Measurements from ENCODE around the gene AKAP8L. TPM values are rescaled to one million over a fixed set of nuclear protein-coding genes. Genes with fewer than 3 reads are reported as not detected.

AKAP8L gene, protein sequence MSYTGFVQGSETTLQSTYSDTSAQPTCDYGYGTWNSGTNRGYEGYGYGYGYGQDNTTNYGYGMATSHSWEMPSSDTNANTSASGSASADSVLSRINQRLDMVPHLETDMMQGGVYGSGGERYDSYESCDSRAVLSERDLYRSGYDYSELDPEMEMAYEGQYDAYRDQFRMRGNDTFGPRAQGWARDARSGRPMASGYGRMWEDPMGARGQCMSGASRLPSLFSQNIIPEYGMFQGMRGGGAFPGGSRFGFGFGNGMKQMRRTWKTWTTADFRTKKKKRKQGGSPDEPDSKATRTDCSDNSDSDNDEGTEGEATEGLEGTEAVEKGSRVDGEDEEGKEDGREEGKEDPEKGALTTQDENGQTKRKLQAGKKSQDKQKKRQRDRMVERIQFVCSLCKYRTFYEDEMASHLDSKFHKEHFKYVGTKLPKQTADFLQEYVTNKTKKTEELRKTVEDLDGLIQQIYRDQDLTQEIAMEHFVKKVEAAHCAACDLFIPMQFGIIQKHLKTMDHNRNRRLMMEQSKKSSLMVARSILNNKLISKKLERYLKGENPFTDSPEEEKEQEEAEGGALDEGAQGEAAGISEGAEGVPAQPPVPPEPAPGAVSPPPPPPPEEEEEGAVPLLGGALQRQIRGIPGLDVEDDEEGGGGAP
- 10 to 100 TPM; 52.8 to 87.8 (median 69.4) TPM for total RNA-seq

DNA sequence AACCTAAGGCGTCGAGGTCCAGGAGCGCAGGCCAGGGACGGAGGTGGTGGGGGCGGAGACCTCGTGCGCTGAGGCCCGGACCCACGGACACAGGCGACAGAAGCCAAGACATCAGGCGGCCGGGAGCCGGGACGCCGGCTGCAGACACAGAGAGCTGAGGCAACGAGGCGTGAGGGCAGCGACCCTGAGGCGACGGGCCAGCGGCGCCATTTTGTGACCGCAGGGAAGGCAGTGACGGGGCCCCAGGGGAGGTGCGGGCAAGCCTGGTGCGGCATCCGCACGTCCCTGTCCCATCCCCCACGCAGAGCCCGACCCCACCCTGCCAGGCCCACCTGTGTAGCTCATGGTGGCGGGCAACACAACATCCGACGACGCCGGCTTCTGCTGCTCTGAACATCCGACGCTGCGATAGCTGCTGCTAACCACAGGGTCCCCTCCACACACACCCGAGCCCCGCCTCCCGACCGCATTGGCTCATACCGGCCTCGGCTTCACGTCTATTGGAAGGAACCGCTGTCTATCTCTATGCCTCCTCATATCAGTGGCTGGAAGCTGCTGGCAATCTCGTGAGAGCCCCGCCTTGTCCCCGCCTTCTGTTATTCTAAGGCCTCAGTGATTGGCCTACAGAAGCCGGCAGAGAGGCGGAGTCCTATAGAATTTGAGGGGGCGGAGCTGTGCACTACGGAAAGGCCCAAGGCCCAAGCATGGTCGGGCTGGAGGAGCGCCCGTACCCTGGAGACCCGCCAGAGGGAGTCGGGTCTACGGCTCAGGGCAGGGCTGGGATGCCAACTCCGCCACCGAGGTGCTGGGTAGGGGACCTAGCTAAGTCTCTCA lies at the start of gene AKAP8L:
AKAP8L (minus strand) TSS at position 410 of the 834 bp plus-strand sequence; CDS start at position 345, 65 bp downstream.
- peak within 1 kb of the TSS; percentile 93 to 97 (median 96) for H3K4me3 ChIP-seq
- H3K4me1 ChIP-seq: peaks cover 40 to 53% (median 50%) of the 10 kb centered on the region in 4 donors
- TF ChIP-seq EP300 (IDR thresholded peaks at IDR 0.05) (no peak), POLR2A (IDR thresholded peaks at IDR 0.05; ENCODE audit: low read depth) (peak; percentile 91), POLR2AphosphoS5 (IDR thresholded peaks at IDR 0.05) (peak; percentile 90 to 98)
- TF ChIP-seq, protein P1, sequence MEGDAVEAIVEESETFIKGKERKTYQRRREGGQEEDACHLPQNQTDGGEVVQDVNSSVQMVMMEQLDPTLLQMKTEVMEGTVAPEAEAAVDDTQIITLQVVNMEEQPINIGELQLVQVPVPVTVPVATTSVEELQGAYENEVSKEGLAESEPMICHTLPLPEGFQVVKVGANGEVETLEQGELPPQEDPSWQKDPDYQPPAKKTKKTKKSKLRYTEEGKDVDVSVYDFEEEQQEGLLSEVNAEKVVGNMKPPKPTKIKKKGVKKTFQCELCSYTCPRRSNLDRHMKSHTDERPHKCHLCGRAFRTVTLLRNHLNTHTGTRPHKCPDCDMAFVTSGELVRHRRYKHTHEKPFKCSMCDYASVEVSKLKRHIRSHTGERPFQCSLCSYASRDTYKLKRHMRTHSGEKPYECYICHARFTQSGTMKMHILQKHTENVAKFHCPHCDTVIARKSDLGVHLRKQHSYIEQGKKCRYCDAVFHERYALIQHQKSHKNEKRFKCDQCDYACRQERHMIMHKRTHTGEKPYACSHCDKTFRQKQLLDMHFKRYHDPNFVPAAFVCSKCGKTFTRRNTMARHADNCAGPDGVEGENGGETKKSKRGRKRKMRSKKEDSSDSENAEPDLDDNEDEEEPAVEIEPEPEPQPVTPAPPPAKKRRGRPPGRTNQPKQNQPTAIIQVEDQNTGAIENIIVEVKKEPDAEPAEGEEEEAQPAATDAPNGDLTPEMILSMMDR (IDR thresholded peaks at IDR 0.05): peak; percentile 25 to 61 (median 57)
- peak; percentile 100 for DNase-seq (ENCODE audit: extremely low spot score)
- no peaks in the 10 kb centered on the region for H3K27me3 ChIP-seq
- H3K36me3 ChIP-seq: peaks cover 18 to 29% (median 23%) of the 10 kb centered on the region in 4 donors
- H3K9me3 ChIP-seq: peaks cover 0 to 6% (median 2%) of the 10 kb centered on the region in 4 donors
- intact Hi-C loops (cut with DNase I): no loop called here
- H3K27ac ChIP-seq (replicated peaks in 1 of 4): peak within 1 kb of the TSS; percentile 89 to 95 (median 91)
- 1% methylated on average over 15 of the region's 61 CpGs for WGBS

GRCh38 chr19:15467734-15468214 lies 49.0 kb upstream of the AKAP8L start:
- peaks cover 0 to 87% (median 28%) of the 10 kb centered on the region in 4 donors for H3K27me3 ChIP-seq
- H3K36me3 ChIP-seq: no peaks in the 10 kb centered on the region
- no peak overlapping the region for H3K4me3 ChIP-seq
- TF ChIP-seq POLR2A (IDR thresholded peaks at IDR 0.05; ENCODE audit: low read depth) (no peak), EP300 (IDR thresholded peaks at IDR 0.05) (no peak), POLR2AphosphoS5 (IDR thresholded peaks at IDR 0.05) (no peak)
- TF ChIP-seq, protein P1 (IDR thresholded peaks at IDR 0.05): no peak
- intact Hi-C loops (cut with DNase I): no loop called here
- WGBS: 73% methylated on average over 6 of the region's 6 CpGs
- peaks cover 7 to 15% (median 12%) of the 10 kb centered on the region in 4 donors for H3K4me1 ChIP-seq
- no peak for DNase-seq (ENCODE audit: extremely low spot score)
- H3K27ac ChIP-seq (replicated peaks in 1 of 4): no peak overlapping the region
- no peaks in the 10 kb centered on the region for H3K9me3 ChIP-seq

DNA sequence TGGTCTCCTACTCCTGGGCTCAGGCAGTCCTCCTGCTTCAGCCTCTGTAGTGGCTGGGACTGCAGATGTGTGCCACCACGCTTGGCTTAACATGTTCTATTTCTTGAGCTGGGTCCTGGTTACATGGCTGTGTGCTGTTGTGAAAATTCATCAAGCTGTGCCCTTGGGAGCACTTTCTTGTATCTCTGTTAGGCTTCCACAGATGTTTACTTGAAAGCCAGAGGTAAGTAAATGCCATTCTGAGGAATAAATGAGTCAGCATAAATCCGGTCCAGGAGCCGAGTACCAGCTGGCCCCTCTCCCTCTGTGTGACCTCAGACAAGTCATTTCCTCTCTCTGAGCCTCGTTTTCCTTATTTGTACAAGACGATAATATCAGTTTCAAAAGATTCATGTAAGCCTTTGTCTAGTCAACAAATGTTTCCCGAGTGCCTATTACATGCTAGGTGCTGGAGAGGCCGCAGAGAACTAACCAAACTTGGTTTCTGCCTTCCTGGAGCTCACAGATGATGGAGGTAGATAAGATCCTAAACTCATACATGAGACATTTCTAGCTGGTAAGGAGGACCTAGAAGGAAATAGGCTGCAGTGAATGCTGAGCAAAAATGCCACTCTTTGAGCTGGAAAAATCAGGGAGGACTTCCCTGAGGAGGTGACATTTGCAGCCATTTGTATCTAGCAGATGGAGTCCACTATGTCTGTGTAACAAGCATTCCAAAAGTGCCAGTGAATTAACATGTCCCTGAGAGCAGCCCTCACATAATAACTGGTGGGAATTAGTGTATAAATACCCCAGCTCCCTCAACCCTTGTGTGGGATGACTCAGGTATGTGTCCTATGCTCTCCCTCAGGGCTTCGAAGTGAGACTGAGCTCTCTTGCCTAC lies 48.3 kb upstream of the AKAP8L start:
- 46% methylated on average over 8 of the region's 8 CpGs for WGBS
- Histone ChIP-seq H3K27me3 (peaks cover 0 to 89% (median 28%) of the 10 kb centered on the region in 4 donors), H3K27ac (replicated peaks in 1 of 4) (no peak overlapping the region), H3K9me3 (no peaks in the 10 kb centered on the region), H3K4me1 (peaks cover 7 to 15% (median 12%) of the 10 kb centered on the region in 4 donors), H3K4me3 (no peak overlapping the region), H3K36me3 (no peaks in the 10 kb centered on the region)
- DNase-seq (ENCODE audit: extremely low spot score): no peak
- TF ChIP-seq POLR2AphosphoS5 (IDR thresholded peaks at IDR 0.05): peak; percentile 20 to 31
- TF ChIP-seq EP300 (IDR thresholded peaks at IDR 0.05): no peak
- intact Hi-C loops (cut with DNase I): no loop called here

DNA sequence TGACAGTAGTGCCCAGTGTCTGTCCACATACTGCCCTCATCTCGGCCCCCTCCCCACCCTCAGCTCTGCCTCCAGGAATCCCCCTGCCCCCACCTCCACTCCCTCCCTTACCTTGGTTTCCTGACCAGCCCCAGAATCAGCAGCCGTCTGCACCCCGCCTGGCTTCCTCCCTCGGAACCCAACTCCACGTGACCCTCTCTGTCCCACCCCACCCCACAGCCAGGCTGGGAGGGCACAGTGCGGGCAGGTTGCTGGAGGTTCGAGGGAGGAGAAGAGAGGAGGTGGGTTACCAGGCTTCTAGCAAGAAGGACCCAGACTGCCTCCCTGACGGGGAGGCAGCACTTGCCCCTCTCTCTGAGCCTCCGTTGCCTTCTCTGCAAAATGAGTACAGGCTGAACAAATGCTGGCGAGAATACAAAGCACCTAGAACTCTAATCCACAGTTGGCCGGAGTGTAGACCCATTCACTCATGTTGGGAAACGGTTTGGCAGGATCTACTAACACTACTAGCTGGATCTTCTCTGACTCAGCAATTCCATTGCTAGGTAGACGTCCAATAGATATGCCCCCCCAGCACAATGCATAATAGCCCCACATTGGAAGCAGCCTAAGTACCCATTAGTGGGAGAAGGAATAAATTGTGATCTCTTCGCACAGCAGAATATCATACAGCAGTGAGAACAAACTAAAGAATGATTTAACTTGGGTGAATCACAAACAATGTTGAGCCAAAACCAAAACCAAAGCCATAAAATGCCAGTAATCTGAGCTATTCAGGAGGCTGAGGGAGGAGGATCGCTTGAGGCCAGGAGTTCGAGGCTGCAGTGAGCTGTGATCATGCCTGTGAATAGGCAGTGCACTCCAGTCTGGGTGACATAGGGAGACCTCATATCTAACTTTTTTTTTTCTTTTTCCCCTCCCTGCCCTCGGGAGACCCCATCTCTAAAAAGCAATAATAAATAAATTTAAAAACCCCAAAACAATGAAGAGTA lies 45.9 kb upstream of the AKAP8L start, which contains the start of gene RASAL3:
RASAL3 (minus strand) TSS at position 151 of the 992 bp plus-strand sequence. CDS start 186 bp downstream, outside the sequence.
- H3K4me1 ChIP-seq: peaks cover 5 to 11% (median 7%) of the 10 kb centered on the region in 4 donors
- peak within 1 kb of the TSS in 3 of 4 donors; percentile 39 to 47 (median 40) for H3K27ac ChIP-seq (replicated peaks in 1 of 4)
- H3K36me3 ChIP-seq: no peaks in the 10 kb centered on the region
- peaks cover 0 to 83% (median 22%) of the 10 kb centered on the region in 4 donors for H3K27me3 ChIP-seq
- no peaks in the 10 kb centered on the region for H3K9me3 ChIP-seq
- 28% methylated on average over 16 of the region's 17 CpGs for WGBS
- peak within 1 kb of the TSS; percentile 39 to 56 (median 43) for H3K4me3 ChIP-seq
- intact Hi-C loops (cut with DNase I): no loop called here
- TF ChIP-seq, protein P1 (IDR thresholded peaks at IDR 0.05): no peak
- TF ChIP-seq POLR2A (IDR thresholded peaks at IDR 0.05; ENCODE audit: low read depth) (no peak), POLR2AphosphoS5 (IDR thresholded peaks at IDR 0.05) (no peak), EP300 (IDR thresholded peaks at IDR 0.05) (no peak)
- no peak for DNase-seq (ENCODE audit: extremely low spot score)

Data from esophagus muscularis mucosa (tissue), 4 donors.